ENCODE results near the gene NID1.

The NID1 gene

DNA sequence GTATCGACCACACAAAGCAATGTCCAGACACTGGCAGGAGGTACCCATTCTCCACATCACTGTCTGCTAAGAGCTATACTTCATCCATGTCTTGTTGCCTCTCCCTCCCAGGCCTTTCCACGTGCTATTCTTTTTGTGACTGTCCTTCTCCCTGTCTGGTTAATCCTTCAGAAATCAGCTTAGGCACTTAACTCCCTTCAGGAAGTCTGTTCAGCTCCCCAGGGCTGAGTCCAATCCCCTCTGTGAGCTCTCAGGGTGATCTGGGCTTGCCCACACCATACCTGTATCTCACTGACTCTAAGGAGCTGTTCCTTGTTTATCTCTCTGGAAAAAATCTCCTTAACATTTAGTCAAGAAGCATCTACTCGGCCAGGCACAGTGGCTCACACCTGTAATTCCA lies 69.4 kb downstream of the NID1 start:
- Histone ChIP-seq H3K4me3 (no peak overlapping the region), H3K36me3 (ENCODE audit: insufficient read depth, low read length) (no peaks in the 10 kb centered on the region), H3K9ac (ENCODE audit: insufficient read length) (no peak overlapping the region), H3K27ac (no peak overlapping the region), H3K9me3 (ENCODE audit: low read depth, low read length) (no peaks in the 10 kb centered on the region)
- TF ChIP-seq POLR2AphosphoS5 (IDR thresholded peaks at IDR 0.05; ENCODE audit: borderline replicate concordance, low read depth, low read length) (no peak), EZH2 (IDR thresholded peaks at IDR 0.05) (no peak), FOXP2 (optimal IDR thresholded peaks at IDR 0.05; ENCODE audit: control extremely low read depth, extremely low read length, insufficient read depth) (no peak)
- no peak for DNase-seq (ENCODE audit: low read depth, low spot score)

DNA sequence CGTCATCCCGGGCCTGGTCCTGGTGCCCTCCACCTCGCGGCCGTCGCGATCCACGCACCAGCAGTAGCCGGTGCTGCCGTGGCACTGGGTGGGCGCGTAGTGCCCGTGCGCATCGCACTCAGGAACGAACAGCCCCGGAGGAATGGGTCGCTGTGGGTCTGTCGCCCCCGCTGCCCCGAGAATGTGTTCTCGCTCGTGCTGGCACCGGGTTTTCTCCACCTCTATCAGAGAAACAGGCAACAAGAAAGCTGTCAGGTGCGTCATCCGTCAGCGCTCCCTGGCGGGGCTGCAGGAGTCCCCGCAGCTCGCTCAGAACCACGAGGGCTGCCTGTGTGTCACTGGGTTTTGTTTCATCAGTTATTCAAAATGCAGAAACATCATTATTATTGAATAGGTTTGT lies 71.2 kb downstream of the NID1 start:
- Histone ChIP-seq H3K9ac (ENCODE audit: insufficient read length) (no peak overlapping the region), H3K4me3 (no peak overlapping the region), H3K36me3 (ENCODE audit: insufficient read depth, low read length) (no peaks in the 10 kb centered on the region), H3K27ac (no peak overlapping the region), H3K9me3 (ENCODE audit: low read depth, low read length) (no peaks in the 10 kb centered on the region)
- TF ChIP-seq FOXP2 (optimal IDR thresholded peaks at IDR 0.05; ENCODE audit: control extremely low read depth, extremely low read length, insufficient read depth) = no peak
- no peak for TF ChIP-seq EZH2 (IDR thresholded peaks at IDR 0.05)
- TF ChIP-seq POLR2AphosphoS5 (IDR thresholded peaks at IDR 0.05; ENCODE audit: borderline replicate concordance, low read depth, low read length) = no peak
- DNase-seq (ENCODE audit: low read depth, low spot score) = no peak

DNA sequence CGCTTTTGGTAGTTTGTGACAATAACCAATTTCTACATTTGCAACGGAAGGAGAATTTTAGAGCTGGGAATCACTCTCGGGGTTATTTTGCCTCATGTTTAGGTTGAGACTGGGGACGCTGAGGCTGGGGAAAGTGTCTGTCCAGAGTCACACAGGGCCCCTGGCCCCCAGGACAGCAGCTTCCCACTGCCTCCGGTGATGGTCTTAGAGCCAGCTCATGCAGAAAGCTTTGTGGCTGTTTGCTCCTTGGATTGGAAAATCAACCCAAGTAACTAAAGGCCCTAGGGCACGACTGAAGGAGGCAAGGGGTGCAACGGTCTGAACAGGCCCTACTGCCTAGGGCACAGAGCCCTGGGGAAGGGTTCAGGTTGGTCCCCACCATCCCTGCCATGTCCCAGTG lies 72.0 kb downstream of the NID1 start:
- Histone ChIP-seq H3K4me3 (no peak overlapping the region), H3K36me3 (ENCODE audit: insufficient read depth, low read length) (no peaks in the 10 kb centered on the region), H3K9ac (ENCODE audit: insufficient read length) (no peak overlapping the region), H3K27ac (no peak overlapping the region), H3K9me3 (ENCODE audit: low read depth, low read length) (no peaks in the 10 kb centered on the region)
- no peak for DNase-seq (ENCODE audit: low read depth, low spot score)
- TF ChIP-seq FOXP2 (optimal IDR thresholded peaks at IDR 0.05; ENCODE audit: control extremely low read depth, extremely low read length, insufficient read depth) = no peak
- no peak for TF ChIP-seq EZH2 (IDR thresholded peaks at IDR 0.05)
- TF ChIP-seq POLR2AphosphoS5 (IDR thresholded peaks at IDR 0.05; ENCODE audit: borderline replicate concordance, low read depth, low read length) = no peak

DNA sequence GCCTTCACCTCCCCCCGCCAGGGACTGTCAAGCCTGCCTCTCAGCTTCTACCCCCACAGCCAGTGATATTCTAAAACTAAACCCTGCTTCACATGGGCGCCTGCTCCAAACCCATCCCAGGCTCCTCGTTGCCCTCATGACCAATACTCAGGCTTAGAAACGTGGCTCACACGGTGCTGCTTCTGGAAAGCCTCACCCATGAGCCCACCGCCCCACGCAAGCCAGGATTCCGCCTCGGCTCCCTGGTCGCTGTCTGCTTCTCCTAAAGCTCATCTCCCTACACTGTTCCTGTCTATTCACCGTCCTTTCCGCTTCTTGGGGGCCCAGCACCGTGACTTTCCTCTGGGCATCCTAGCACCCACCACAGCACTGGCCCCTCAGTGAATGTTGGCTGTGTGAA lies 72.5 kb downstream of the NID1 start:
- Histone ChIP-seq H3K27ac (no peak overlapping the region), H3K9ac (ENCODE audit: insufficient read length) (no peak overlapping the region), H3K36me3 (ENCODE audit: insufficient read depth, low read length) (no peaks in the 10 kb centered on the region), H3K4me3 (no peak overlapping the region), H3K9me3 (ENCODE audit: low read depth, low read length) (no peaks in the 10 kb centered on the region)
- no peak for DNase-seq (ENCODE audit: low read depth, low spot score)
- TF ChIP-seq EZH2 (IDR thresholded peaks at IDR 0.05) (no peak), POLR2AphosphoS5 (IDR thresholded peaks at IDR 0.05; ENCODE audit: borderline replicate concordance, low read depth, low read length) (no peak), FOXP2 (optimal IDR thresholded peaks at IDR 0.05; ENCODE audit: control extremely low read depth, extremely low read length, insufficient read depth) (no peak)

- Histone ChIP-seq H3K9ac (ENCODE audit: insufficient read length) (no peak overlapping the region), H3K4me3 (no peak overlapping the region), H3K36me3 (ENCODE audit: insufficient read depth, low read length) (no peaks in the 10 kb centered on the region), H3K9me3 (ENCODE audit: low read depth, low read length) (no peaks in the 10 kb centered on the region), H3K27ac (no peak overlapping the region)
- DNase-seq (ENCODE audit: low read depth, low spot score) = no peak
- no peak for TF ChIP-seq FOXP2 (optimal IDR thresholded peaks at IDR 0.05; ENCODE audit: control extremely low read depth, extremely low read length, insufficient read depth)
- no peak for TF ChIP-seq POLR2AphosphoS5 (IDR thresholded peaks at IDR 0.05; ENCODE audit: borderline replicate concordance, low read depth, low read length)
Measured at GRCh38 chr1:235990330-235990795, 74.5 kb downstream of the NID1 start.

DNA sequence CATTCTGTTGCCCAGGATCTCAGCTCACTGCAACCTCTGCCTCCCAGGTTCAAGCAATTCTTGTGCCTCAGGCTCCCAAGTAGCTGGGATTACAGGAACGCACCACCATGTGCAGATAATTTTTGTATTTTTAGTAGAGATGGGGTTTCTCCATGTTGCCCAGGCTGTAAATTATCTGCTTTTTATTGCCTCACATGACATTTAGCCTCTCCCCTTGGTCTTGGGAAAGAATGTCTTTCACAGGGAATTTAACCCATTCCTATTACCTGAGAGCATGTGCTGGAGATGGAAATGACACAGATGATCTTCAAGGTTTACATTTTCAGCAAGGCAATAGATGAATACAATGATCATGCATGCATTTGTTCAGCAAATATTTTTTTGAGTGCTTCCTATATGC lies 75.8 kb downstream of the NID1 start:
- Histone ChIP-seq H3K4me3 (no peak overlapping the region), H3K9ac (ENCODE audit: insufficient read length) (no peak overlapping the region), H3K36me3 (ENCODE audit: insufficient read depth, low read length) (no peaks in the 10 kb centered on the region), H3K27ac (no peak overlapping the region), H3K9me3 (ENCODE audit: low read depth, low read length) (no peaks in the 10 kb centered on the region)
- no peak for DNase-seq (ENCODE audit: low read depth, low spot score)
- TF ChIP-seq FOXP2 (optimal IDR thresholded peaks at IDR 0.05; ENCODE audit: control extremely low read depth, extremely low read length, insufficient read depth) = no peak
- no peak for TF ChIP-seq POLR2AphosphoS5 (IDR thresholded peaks at IDR 0.05; ENCODE audit: borderline replicate concordance, low read depth, low read length)
- TF ChIP-seq EZH2 (IDR thresholded peaks at IDR 0.05) = no peak

- Histone ChIP-seq H3K36me3 (ENCODE audit: insufficient read depth, low read length) (no peaks in the 10 kb centered on the region), H3K9ac (ENCODE audit: insufficient read length) (no peak overlapping the region), H3K9me3 (ENCODE audit: low read depth, low read length) (no peaks in the 10 kb centered on the region), H3K4me3 (no peak overlapping the region), H3K27ac (no peak overlapping the region)
- DNase-seq (ENCODE audit: low read depth, low spot score) = no peak
- TF ChIP-seq POLR2AphosphoS5 (IDR thresholded peaks at IDR 0.05; ENCODE audit: borderline replicate concordance, low read depth, low read length) (no peak), EZH2 (IDR thresholded peaks at IDR 0.05) (no peak), FOXP2 (optimal IDR thresholded peaks at IDR 0.05; ENCODE audit: control extremely low read depth, extremely low read length, insufficient read depth) (no peak)
Measured at GRCh38 chr1:235986869-235987268, 78.0 kb downstream of the NID1 start.

DNA sequence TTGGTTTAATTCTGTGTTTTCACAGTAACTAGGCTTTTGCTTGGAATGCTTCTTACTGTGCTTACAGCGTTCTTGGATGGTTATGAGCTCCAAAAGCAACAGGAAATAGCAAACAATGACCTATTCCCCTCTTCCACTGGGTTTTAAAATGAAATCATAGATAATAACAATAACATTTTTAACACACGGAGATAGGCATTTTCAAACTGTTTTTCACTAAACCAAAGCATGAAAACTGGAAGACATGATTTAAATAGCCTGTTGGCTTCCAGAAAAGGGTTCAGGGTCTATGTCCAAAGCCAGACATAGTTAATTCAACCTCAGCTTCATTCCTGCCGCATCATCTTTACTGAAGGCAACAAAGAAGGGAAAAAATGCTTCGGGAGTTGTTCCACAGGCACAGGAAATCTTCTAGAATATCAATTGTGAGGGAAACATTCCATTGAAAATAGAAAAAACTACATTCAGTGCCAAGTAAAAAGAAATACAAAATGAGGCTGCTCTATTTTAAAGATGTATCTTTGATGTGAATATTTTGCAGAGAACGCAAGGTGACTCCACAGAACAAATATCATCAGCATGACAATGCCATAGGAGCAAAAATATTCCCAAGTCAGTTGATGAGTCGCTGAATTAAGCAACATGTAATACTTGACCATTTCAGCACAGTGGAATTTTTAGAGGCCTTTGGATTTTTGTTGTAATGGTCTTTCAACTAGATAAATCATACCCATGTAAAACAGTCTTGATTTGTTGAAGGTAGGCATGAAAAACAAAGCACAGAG lies 80.7 kb downstream of the NID1 start:
- Histone ChIP-seq H3K9me3 (ENCODE audit: low read depth, low read length) (no peaks in the 10 kb centered on the region), H3K9ac (ENCODE audit: insufficient read length) (no peak overlapping the region), H3K4me3 (0 out of 2 replicates have a peak overlapping the region, but pooled peaks have one; percentile 11), H3K36me3 (ENCODE audit: insufficient read depth, low read length) (no peaks in the 10 kb centered on the region), H3K27ac (peak overlapping the region; percentile 61)
- no peak for TF ChIP-seq FOXP2 (optimal IDR thresholded peaks at IDR 0.05; ENCODE audit: control extremely low read depth, extremely low read length, insufficient read depth)
- TF ChIP-seq POLR2AphosphoS5 (IDR thresholded peaks at IDR 0.05; ENCODE audit: borderline replicate concordance, low read depth, low read length) = no peak
- TF ChIP-seq EZH2 (IDR thresholded peaks at IDR 0.05) = no peak
- DNase-seq (ENCODE audit: low read depth, low spot score) = no peak

Measured in SK-N-MC (cell line).